Measurements from ENCODE around the gene POLR2C. TPM values are rescaled to one million over a fixed set of nuclear protein-coding genes. Genes with fewer than 3 reads are reported as not detected.

POLR2C gene
- total and polyA plus RNA-seq, 2 of the 13 experiments (the other 11 are each of a cell fraction or from before 2014, with no cell fraction given): 104 to 216 TPM

GRCh38 chr16:57413301-57413730 lies 49.2 kb upstream of the POLR2C start:
- POLR2A ChIA-PET: interaction anchor here (0.6 to 2.2 kb wide), 2 partner anchors 41 to 109 kb away, joined by 4 to 7 read pairs; partner anchors contain the start of gene CX3CL1
- FAIRE-seq (no peak), ATAC-seq (no peak), DNase-seq (ENCODE audit: low spot score) (no peak)
- Histone ChIP-seq H4K20me1 (ENCODE audit: insufficient read depth, low read length) (no peaks in the 10 kb centered on the region), H3K79me2 (ENCODE audit: insufficient read depth, low read length) (no peaks in the 10 kb centered on the region), H3K4me3 (replicated peaks in 1 of 3; ENCODE audit: insufficient read depth in 1 of 3, low read depth in 2 of 3, low read length in 3 of 3) (no peak overlapping the region), H2AFZ (ENCODE audit: low read length) (no peak overlapping the region), H3K27me3 (ENCODE audit: control insufficient read depth in 1 of 2, insufficient read depth in 2 of 2, low read length in 2 of 2) (peaks cover 10 to 55% of the 10 kb centered on the region in 2 experiments; a peak in 4 of 5 replicates), H3K9ac (ENCODE audit: insufficient read depth, low read depth, low read length) (no peak overlapping the region), H3K9me3 (ENCODE audit: low read length) (no peaks in the 10 kb centered on the region), H3K4me1 (ENCODE audit: insufficient read depth, low read length) (peaks cover 46% of the 10 kb centered on the region), H3K27ac (ENCODE audit: extremely low read length, insufficient read depth, low read length) (no peak overlapping the region), H3K4me2 (ENCODE audit: low read depth, low read length) (no peak overlapping the region), H3K36me3 (replicated peaks in 1 of 2; ENCODE audit: control insufficient read depth in 1 of 2, insufficient read depth in 2 of 2, low read length in 2 of 2) (no peaks in the 10 kb centered on the region)
- CTCF ChIA-PET (ENCODE audit: low intra/inter-chr PET ratio, low total read pairs): no interaction called here
- BruUV-seq (replicated peaks): no TSS peak
- in situ Hi-C loops (cut with HindIII; ENCODE audit: extremely low pct_ligation_motif_present, low pct_unique_long_range_greater_than_20kb) (no loop called here), intact Hi-C loops (cut with micrococcal nuclease; ENCODE audit: unreplicated experiment) (loop anchor here (10.0 kb wide), 1 partner anchor 329 kb away; no protein-coding TSS in a partner anchor)
- 55% methylated on average over 3 of the region's 5 CpGs for WGBS (ENCODE audit: low lambda C conversion rate)
- TF ChIP-seq ATF6 (CRISPR knock-in tag; conservative IDR thresholded peaks at IDR 0.05): no peak
- no peak for TF ChIP-seq ATF7-NPFF (CRISPR knock-in tag; IDR thresholded peaks at IDR 0.05; ENCODE audit: low read depth)
- TF ChIP-seq HOXA9 (CRISPR knock-in tag; IDR thresholded peaks at IDR 0.05; ENCODE audit: borderline replicate concordance): no peak
- TF ChIP-seq ZNF704 (CRISPR knock-in tag; IDR thresholded peaks at IDR 0.05; ENCODE audit: borderline replicate concordance): no peak
- no peak for TF ChIP-seq MTA1 (CRISPR knock-in tag; IDR thresholded peaks at IDR 0.05; ENCODE audit: borderline replicate concordance)
- TF ChIP-seq NRL (CRISPR knock-in tag; IDR thresholded peaks at IDR 0.05; ENCODE audit: borderline replicate concordance): no peak
- no peak for TF ChIP-seq ARID4A (CRISPR knock-in tag; IDR thresholded peaks at IDR 0.05; ENCODE audit: borderline replicate concordance)
- no peak for TF ChIP-seq SNAPC2 (CRISPR knock-in tag; IDR thresholded peaks at IDR 0.05)
- TF ChIP-seq RXRA (CRISPR knock-in tag; IDR thresholded peaks at IDR 0.05): no peak
- TF ChIP-seq KLF11 (CRISPR knock-in tag; IDR thresholded peaks at IDR 0.05): no peak
- no peak for TF ChIP-seq SNAPC4 (CRISPR knock-in tag; IDR thresholded peaks at IDR 0.05)
